ENCODE data around the gene PHEX.

Gene PHEX

DNA sequence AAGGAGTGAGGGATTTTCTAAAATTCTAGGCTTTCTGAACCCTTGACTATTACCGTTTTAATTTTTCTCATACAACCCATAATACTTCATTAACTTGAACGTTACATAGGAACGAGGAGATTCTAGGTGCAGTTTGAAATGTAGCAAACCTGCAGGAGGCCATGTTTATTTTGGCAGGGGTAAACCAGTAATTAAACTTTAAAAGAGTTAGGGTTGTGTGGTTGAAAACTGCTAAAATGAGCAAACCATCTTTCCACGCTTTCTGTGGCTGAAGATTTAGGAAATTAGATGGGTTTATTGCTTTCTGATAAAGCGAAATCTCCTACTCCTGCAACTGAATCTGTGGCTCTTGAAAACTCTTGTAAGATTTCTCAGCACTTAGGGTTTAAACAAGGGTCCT is 1.7 kb downstream of the PHEX start:
- in situ Hi-C loops (cut with HindIII; ENCODE audit: low sequenced_read_pairs) = no loop called here
- TF ChIP-seq, protein P1, sequence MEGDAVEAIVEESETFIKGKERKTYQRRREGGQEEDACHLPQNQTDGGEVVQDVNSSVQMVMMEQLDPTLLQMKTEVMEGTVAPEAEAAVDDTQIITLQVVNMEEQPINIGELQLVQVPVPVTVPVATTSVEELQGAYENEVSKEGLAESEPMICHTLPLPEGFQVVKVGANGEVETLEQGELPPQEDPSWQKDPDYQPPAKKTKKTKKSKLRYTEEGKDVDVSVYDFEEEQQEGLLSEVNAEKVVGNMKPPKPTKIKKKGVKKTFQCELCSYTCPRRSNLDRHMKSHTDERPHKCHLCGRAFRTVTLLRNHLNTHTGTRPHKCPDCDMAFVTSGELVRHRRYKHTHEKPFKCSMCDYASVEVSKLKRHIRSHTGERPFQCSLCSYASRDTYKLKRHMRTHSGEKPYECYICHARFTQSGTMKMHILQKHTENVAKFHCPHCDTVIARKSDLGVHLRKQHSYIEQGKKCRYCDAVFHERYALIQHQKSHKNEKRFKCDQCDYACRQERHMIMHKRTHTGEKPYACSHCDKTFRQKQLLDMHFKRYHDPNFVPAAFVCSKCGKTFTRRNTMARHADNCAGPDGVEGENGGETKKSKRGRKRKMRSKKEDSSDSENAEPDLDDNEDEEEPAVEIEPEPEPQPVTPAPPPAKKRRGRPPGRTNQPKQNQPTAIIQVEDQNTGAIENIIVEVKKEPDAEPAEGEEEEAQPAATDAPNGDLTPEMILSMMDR (IDR thresholded peaks at IDR 0.05; ENCODE audit: low read depth, low read length, missing control alignments) = no peak

DNA sequence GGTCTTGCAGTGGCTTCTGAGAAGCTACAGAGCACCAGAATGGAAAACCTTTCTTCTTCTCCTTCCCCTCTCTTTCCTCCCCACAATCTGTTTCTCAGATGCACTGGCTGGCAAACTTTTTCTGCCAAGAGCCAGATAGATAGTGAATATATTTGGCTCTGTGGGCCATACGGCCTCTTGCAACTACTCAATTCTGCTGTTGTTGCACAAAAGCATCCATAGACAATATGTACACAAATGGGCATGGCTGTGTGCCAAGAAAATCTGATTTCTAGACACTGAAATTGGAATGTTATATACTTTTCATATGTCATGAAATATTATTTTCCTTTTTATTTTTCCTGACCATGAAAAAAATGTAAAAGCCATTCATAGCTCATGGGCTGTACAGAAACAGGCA is 3.1 kb downstream of the PHEX start:
- TF ChIP-seq, protein P1 (IDR thresholded peaks at IDR 0.05; ENCODE audit: low read depth, low read length, missing control alignments) = no peak
- H3K4me3 ChIP-seq (ENCODE audit: low read depth, low read length) = no peak overlapping the region
- in situ Hi-C loops (cut with HindIII; ENCODE audit: low sequenced_read_pairs) = no loop called here
- DNase-seq (ENCODE audit: low read depth) = no peak

More for the DNA sequence above, 1.7 kb downstream of the PHEX start:
- DNase-seq (ENCODE audit: low read depth) = no peak
- H3K4me3 ChIP-seq (ENCODE audit: low read depth, low read length) = no peak overlapping the region

DNA sequence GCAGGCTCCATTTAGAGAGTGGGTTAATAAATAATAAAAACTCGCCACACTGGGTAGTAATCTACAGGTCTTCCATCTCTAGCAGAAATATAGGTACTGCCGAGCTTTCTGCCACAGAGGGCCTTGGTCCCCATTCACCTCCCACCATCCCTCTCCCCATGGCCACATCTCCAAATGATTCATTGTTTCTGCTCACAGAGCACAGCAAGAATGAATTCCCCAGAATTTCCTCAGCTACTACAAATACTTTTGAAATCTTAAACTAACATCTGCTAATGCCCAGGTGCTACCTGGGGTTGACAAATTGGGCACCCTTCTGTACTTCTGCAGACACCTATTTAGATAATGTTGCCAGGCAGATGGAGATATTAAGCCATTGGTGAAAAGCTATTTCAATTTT is 5.1 kb downstream of the PHEX start:
- TF ChIP-seq, protein P1 (IDR thresholded peaks at IDR 0.05; ENCODE audit: low read depth, low read length, missing control alignments) = no peak
- H3K4me3 ChIP-seq (ENCODE audit: low read depth, low read length) = no peak overlapping the region
- in situ Hi-C loops (cut with HindIII; ENCODE audit: low sequenced_read_pairs) = no loop called here
- no peak for DNase-seq (ENCODE audit: low read depth)

DNA sequence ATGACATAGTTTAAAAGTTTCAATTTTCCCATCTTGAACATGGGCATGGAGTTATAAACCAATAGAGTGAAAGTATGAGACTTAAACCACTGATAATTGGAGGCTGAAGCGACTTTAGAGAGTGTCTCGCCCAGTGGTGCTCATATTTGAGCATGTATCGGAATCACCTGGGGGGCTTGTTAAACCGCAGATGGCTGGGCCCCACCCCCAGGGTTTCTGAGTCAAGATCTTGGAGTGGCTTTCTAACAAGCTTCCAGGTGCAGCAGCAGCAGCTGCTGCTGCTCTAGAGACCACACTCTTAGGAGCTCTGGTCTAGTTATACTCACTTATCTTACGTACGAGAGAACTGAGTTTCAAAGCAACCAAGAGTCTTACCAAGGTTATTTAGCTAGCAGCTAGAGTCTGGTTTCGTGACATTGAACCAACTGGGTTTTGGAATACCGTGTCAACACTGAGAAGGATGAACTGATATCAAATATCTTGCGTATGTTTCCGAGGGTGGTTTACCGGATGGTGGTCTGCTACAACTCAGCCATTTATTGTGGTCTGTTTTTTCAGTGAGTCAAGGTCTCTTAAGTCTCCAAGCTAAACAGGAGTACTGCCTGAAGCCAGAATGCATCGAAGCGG is 5.9 kb downstream of the PHEX start:
- DNase-seq (ENCODE audit: low read depth) = no peak
- no peak overlapping the region for H3K4me3 ChIP-seq (ENCODE audit: low read depth, low read length)
- TF ChIP-seq, protein P1 (IDR thresholded peaks at IDR 0.05; ENCODE audit: low read depth, low read length, missing control alignments) = no peak
- in situ Hi-C loops (cut with HindIII; ENCODE audit: low sequenced_read_pairs) = no loop called here

DNA sequence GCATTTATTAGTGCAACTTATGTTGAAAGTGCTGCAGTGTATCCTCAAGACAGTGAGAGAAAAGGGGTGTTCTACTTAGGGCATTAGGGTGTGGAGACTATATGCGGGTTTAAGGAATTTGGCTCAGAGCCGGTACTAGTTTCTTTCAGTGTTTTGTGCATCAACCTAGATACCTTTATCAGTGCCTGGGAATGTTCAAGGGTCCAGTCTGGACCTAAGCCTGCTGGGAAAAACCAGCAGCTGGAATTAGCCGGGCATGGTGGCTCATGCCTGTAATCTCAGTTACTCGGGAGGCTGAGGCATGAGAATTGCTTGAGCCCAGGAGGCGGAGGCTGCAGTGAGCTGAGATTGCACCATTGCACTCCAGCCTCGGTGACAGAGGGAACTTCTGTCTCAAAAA is 7.4 kb downstream of the PHEX start:
- no peak overlapping the region for H3K4me3 ChIP-seq (ENCODE audit: low read depth, low read length)
- TF ChIP-seq, protein P1 (IDR thresholded peaks at IDR 0.05; ENCODE audit: low read depth, low read length, missing control alignments) = no peak
- DNase-seq (ENCODE audit: low read depth) = no peak
- in situ Hi-C loops (cut with HindIII; ENCODE audit: low sequenced_read_pairs) = no loop called here

DNA sequence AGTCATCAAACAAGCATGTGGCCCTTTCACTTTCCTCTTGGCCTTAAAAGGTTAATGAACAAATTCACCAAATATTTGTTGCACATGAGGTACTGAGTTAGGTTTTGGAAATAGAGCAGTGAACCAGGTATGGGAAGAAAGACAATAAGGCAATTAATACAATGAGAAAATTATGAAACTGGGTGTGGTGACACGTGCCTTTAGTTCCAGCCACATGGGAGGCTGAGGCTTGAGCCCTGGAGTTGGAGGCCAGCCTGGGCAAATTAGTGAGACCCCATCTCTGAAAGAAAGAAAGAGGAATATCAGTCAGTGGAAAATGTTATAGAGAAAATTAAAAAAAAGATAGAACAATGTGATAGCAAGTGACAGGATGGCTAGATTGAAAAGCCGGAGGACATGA is 8.1 kb downstream of the PHEX start:
- TF ChIP-seq, protein P1 (IDR thresholded peaks at IDR 0.05; ENCODE audit: low read depth, low read length, missing control alignments) = no peak
- H3K4me3 ChIP-seq (ENCODE audit: low read depth, low read length) = no peak overlapping the region
- in situ Hi-C loops (cut with HindIII; ENCODE audit: low sequenced_read_pairs) = no loop called here
- no peak for DNase-seq (ENCODE audit: low read depth)
